ENCODE results near the gene KLF17. TPM values are rescaled to one million over a fixed set of nuclear protein-coding genes. Genes with fewer than 3 reads are reported as not detected.

KLF17 gene
- total and polyA plus RNA-seq, 2 experiments from 2014 or later = not detected

DNA sequence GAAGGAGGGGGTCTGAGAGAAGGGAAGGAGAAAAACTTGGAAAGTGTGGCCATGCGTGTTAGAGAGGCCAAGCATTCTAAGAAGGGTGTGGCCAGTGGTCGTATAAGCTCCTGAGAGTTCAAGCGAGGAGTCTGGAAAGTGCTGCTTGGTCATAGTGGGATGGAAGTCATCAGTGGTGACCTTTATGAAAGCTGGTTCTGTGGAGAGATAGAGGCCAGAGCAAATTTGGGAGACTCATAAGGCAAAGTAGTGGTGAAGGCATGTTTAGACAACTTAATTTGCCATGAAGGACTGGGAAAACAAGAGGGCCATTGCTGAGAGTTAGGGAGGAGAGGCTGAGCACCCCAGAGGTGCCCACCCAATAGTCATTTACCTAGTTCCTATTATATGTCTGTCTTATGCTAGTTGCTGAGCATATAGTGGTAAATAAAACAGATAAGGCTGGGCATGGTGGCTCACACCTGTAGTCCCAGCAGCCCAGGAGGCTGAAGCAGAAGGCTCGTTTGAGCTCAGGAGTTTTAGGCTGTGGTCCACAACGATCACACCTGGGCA, 1.9 kb downstream of the KLF17 start:
- peaks cover 2% of the 10 kb centered on the region for H3K27me3 Mint-ChIP-seq (ENCODE audit: insufficient read depth, low read depth, poor library complexity)
- Histone ChIP-seq H3K36me3 (ENCODE audit: insufficient read depth) (no peaks in the 10 kb centered on the region), H3K4me3 (no peak overlapping the region), H3K4me1 (ENCODE audit: insufficient read depth) (peaks cover 6% of the 10 kb centered on the region; the same call in 1 of the 2 replicates), H3F3A (replicated peaks; ENCODE audit: low read depth) (no peaks in the 10 kb centered on the region), H3K27ac (ENCODE audit: low read depth) (no peak overlapping the region), H4K20me1 (replicated peaks; ENCODE audit: insufficient read depth) (no peaks in the 10 kb centered on the region), H2AFZ (peak overlapping the region; percentile 80), H3K9me2 (ENCODE audit: insufficient read depth) (0 out of 2 replicates have a peak, but pooled peaks cover 8% of the 10 kb centered on the region), H3K79me2 (replicated peaks; ENCODE audit: insufficient read depth) (no peaks in the 10 kb centered on the region), H3K4me2 (no peak overlapping the region), H3K27me3 (ENCODE audit: insufficient read depth) (no peaks in the 10 kb centered on the region)
- no peak overlapping the region for H3K4me3 Mint-ChIP-seq
- H3K9me3 Mint-ChIP-seq = no peaks in the 10 kb centered on the region
- H3K36me3 Mint-ChIP-seq (ENCODE audit: low read depth) = no peaks in the 10 kb centered on the region
- H3K4me1 Mint-ChIP-seq = peaks cover 12% of the 10 kb centered on the region; the same call in 2 of the 3 replicates
- no peak overlapping the region for H3K27ac Mint-ChIP-seq
- TF ChIP-seq, protein P1, sequence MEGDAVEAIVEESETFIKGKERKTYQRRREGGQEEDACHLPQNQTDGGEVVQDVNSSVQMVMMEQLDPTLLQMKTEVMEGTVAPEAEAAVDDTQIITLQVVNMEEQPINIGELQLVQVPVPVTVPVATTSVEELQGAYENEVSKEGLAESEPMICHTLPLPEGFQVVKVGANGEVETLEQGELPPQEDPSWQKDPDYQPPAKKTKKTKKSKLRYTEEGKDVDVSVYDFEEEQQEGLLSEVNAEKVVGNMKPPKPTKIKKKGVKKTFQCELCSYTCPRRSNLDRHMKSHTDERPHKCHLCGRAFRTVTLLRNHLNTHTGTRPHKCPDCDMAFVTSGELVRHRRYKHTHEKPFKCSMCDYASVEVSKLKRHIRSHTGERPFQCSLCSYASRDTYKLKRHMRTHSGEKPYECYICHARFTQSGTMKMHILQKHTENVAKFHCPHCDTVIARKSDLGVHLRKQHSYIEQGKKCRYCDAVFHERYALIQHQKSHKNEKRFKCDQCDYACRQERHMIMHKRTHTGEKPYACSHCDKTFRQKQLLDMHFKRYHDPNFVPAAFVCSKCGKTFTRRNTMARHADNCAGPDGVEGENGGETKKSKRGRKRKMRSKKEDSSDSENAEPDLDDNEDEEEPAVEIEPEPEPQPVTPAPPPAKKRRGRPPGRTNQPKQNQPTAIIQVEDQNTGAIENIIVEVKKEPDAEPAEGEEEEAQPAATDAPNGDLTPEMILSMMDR (conservative IDR thresholded peaks at IDR 0.05; ENCODE audit: low read depth in 2 of 2) = no peak
- no peak for TF ChIP-seq EZH2 (IDR thresholded peaks at IDR 0.05; ENCODE audit: low read depth, unreplicated experiment)
- ATAC-seq (no peak), DNase-seq (ENCODE audit: low spot score) (no peak)

DNA sequence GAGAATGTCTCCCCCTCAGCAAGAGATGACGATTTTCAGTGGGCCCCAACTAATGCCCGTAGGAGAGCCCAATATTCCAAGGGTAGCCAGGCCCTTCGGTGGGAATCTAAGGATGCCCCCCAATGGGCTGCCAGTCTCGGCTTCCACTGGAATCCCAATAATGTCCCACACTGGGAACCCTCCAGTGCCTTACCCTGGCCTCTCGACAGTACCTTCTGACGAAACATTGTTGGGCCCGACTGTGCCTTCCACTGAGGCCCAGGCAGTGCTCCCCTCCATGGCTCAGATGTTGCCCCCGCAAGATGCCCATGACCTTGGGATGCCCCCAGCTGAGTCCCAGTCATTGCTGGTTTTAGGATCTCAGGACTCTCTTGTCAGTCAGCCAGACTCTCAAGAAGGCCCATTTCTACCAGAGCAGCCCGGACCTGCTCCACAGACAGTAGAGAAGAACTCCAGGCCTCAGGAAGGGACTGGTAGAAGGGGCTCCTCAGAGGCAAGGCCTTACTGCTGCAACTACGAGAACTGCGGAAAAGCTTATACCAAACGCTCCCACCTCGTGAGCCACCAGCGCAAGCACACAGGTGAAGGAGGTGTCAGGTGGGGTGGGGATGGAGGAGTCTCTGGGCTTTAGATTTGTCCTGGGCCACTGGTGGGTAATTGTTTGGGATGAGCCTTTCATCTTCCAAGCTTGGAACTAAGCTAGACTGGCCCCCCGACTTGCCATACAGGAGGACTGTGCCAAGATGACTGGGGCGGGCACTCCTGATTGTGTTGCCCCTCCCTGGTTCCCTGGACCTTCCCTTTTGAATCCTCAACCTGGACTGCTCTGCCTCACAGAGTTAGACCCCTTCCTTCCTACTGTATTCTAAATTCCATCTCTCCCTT, 11.2 kb downstream of the KLF17 start:
- no peaks in the 10 kb centered on the region for H4K20me1 ChIP-seq (replicated peaks; ENCODE audit: insufficient read depth)
- H3K4me1 ChIP-seq (ENCODE audit: insufficient read depth) = no peaks in the 10 kb centered on the region
- Mint-ChIP-seq H3K4me1 (no peaks in the 10 kb centered on the region), H3K4me3 (no peak overlapping the region), H3K27me3 (ENCODE audit: insufficient read depth, low read depth, poor library complexity) (peaks cover 1% of the 10 kb centered on the region), H3K9me3 (no peaks in the 10 kb centered on the region), H3K36me3 (ENCODE audit: low read depth) (no peaks in the 10 kb centered on the region), H3K27ac (no peak overlapping the region)
- no peak overlapping the region for H3K27ac ChIP-seq (ENCODE audit: low read depth)
- H3K9me2 ChIP-seq (ENCODE audit: insufficient read depth) = no peaks in the 10 kb centered on the region; the same call in 1 of the 2 replicates
- no peak for DNase-seq (ENCODE audit: low spot score)
- no peak for ATAC-seq
- H3K27me3 ChIP-seq (ENCODE audit: insufficient read depth) = no peaks in the 10 kb centered on the region
- H3K4me2 ChIP-seq = no peak overlapping the region
- H2AFZ ChIP-seq = no peak overlapping the region
- H3K36me3 ChIP-seq (ENCODE audit: insufficient read depth) = no peaks in the 10 kb centered on the region
- H3F3A ChIP-seq (replicated peaks; ENCODE audit: low read depth) = no peaks in the 10 kb centered on the region
- H3K4me3 ChIP-seq = no peak overlapping the region
- no peaks in the 10 kb centered on the region for H3K79me2 ChIP-seq (replicated peaks; ENCODE audit: insufficient read depth)
- TF ChIP-seq, protein P2, sequence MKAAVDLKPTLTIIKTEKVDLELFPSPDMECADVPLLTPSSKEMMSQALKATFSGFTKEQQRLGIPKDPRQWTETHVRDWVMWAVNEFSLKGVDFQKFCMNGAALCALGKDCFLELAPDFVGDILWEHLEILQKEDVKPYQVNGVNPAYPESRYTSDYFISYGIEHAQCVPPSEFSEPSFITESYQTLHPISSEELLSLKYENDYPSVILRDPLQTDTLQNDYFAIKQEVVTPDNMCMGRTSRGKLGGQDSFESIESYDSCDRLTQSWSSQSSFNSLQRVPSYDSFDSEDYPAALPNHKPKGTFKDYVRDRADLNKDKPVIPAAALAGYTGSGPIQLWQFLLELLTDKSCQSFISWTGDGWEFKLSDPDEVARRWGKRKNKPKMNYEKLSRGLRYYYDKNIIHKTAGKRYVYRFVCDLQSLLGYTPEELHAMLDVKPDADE (IDR thresholded peaks at IDR 0.05) = no peak
- no peak for TF ChIP-seq EZH2 (IDR thresholded peaks at IDR 0.05; ENCODE audit: low read depth, unreplicated experiment)
- TF ChIP-seq JUNB (IDR thresholded peaks at IDR 0.05; ENCODE audit: unreplicated experiment) = no peak
- TF ChIP-seq, protein P3, sequence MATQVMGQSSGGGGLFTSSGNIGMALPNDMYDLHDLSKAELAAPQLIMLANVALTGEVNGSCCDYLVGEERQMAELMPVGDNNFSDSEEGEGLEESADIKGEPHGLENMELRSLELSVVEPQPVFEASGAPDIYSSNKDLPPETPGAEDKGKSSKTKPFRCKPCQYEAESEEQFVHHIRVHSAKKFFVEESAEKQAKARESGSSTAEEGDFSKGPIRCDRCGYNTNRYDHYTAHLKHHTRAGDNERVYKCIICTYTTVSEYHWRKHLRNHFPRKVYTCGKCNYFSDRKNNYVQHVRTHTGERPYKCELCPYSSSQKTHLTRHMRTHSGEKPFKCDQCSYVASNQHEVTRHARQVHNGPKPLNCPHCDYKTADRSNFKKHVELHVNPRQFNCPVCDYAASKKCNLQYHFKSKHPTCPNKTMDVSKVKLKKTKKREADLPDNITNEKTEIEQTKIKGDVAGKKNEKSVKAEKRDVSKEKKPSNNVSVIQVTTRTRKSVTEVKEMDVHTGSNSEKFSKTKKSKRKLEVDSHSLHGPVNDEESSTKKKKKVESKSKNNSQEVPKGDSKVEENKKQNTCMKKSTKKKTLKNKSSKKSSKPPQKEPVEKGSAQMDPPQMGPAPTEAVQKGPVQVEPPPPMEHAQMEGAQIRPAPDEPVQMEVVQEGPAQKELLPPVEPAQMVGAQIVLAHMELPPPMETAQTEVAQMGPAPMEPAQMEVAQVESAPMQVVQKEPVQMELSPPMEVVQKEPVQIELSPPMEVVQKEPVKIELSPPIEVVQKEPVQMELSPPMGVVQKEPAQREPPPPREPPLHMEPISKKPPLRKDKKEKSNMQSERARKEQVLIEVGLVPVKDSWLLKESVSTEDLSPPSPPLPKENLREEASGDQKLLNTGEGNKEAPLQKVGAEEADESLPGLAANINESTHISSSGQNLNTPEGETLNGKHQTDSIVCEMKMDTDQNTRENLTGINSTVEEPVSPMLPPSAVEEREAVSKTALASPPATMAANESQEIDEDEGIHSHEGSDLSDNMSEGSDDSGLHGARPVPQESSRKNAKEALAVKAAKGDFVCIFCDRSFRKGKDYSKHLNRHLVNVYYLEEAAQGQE (IDR thresholded peaks at IDR 0.05; ENCODE audit: unreplicated experiment) = no peak
- no peak for TF ChIP-seq STAT1 (IDR thresholded peaks at IDR 0.05; ENCODE audit: unreplicated experiment)

Measured in GM23338 (cell line).